Right hindlimb (tissue), 1 donor: ENCODE measurements around the gene MTHFS.

Source experiments
- DNase-seq: peaks from one replicate; pipeline ENCODE4 v3.0.0-alpha.2; 2018

MTHFS gene

GRCh38 chr15:79874242-79874641 lies 22.6 kb downstream of the MTHFS start:
- no peak for DNase-seq

- DNase-seq, result peak; percentile 18
These were observed 24.3 kb downstream of the MTHFS start for GRCh38 chr15:79872358-79873017.

GRCh38 chr15:79868554-79868953 lies 28.3 kb downstream of the MTHFS start:
- DNase-seq, result no peak

GRCh38 chr15:79863886-79864285 lies 32.9 kb downstream of the MTHFS start:
- no peak for DNase-seq

- DNase-seq, result no peak
These were observed 34.6 kb downstream of the MTHFS start for GRCh38 chr15:79862191-79862590.

- no peak for DNase-seq
These were observed 36.2 kb downstream of the MTHFS start for GRCh38 chr15:79860661-79861060.

- no peak for DNase-seq
These were observed 38.3 kb downstream of the MTHFS start for GRCh38 chr15:79858469-79858868.

- DNase-seq, result peak; percentile 72
These were observed 43.1 kb downstream of the MTHFS start for GRCh38 chr15:79853492-79854328.

GRCh38 chr15:79849789-79850188 lies 47.0 kb downstream of the MTHFS start:
- no peak for DNase-seq

GRCh38 chr15:79846539-79846938 lies 50.3 kb downstream of the MTHFS start:
- no peak for DNase-seq

- no peak for DNase-seq
These were observed 52.6 kb downstream of the MTHFS start for GRCh38 chr15:79844221-79844620.

GRCh38 chr15:79837846-79838245 lies 59.0 kb downstream of the MTHFS start:
- DNase-seq, result no peak

- DNase-seq, result no peak
These were observed 62.3 kb downstream of the MTHFS start for GRCh38 chr15:79834495-79834894.

- no peak for DNase-seq
These were observed 64.3 kb downstream of the MTHFS start for GRCh38 chr15:79832367-79833120.

GRCh38 chr15:79831604-79832003 lies 65.2 kb downstream of the MTHFS start:
- no peak for DNase-seq

- no peak for DNase-seq
These were observed 66.9 kb downstream of the MTHFS start for GRCh38 chr15:79829950-79830349.

- DNase-seq, result no peak
These were observed 68.4 kb downstream of the MTHFS start for GRCh38 chr15:79828447-79828846.

GRCh38 chr15:79826800-79827199 lies 70.0 kb downstream of the MTHFS start:
- no peak for DNase-seq

GRCh38 chr15:79824136-79824701 lies 72.6 kb downstream of the MTHFS start:
- DNase-seq, result no peak

- DNase-seq, result no peak
These were observed 76.0 kb downstream of the MTHFS start for GRCh38 chr15:79820820-79821219.

- no peak for DNase-seq
These were observed 76.6 kb downstream of the MTHFS start for GRCh38 chr15:79820176-79820575.

- DNase-seq, result no peak
These were observed 80.2 kb downstream of the MTHFS start for GRCh38 chr15:79816571-79816970.

- DNase-seq, result no peak
These were observed 81.3 kb downstream of the MTHFS start for GRCh38 chr15:79815468-79815867.
